Activated T-helper 17 cell treated with anti-CD3 and anti-CD28 coated beads, Interleukin-2, amount 50 U/mL, for 72 hours (primary cell): Measurements from ENCODE around the gene MAML3. TPM values are rescaled to one million over a fixed set of nuclear protein-coding genes. Genes with fewer than 3 reads are reported as not detected.

ENCODE experiments used
- ATAC-seq: fragments of 150-1000 bp; cut with Tn5 transposase; replicated peaks from 2 replicates; pipeline ENCODE4 v1.10.0; 2021; ENCODE audit warnings: mild to moderate bottlenecking, moderate library complexity
- H3K27ac Mint-ChIP-seq: one replicate; pipeline ENCODE4 v1.8.0; 2022; ENCODE audit warnings: mixed read lengths
- H3K27me3 Mint-ChIP-seq: one replicate; pipeline ENCODE4 v1.8.0; 2022; ENCODE audit warnings: mixed read lengths
- H3K36me3 Mint-ChIP-seq: one replicate; pipeline ENCODE4 v1.8.0; 2022; ENCODE audit warnings: low read depth, mild to moderate bottlenecking, mixed read lengths
- H3K4me1 Mint-ChIP-seq: one replicate; pipeline ENCODE4 v1.8.0; 2022; ENCODE audit warnings: mixed read lengths
- H3K4me3 Mint-ChIP-seq: one replicate; pipeline ENCODE4 v1.8.0; 2022; ENCODE audit warnings: mild to moderate bottlenecking, mixed read lengths
- H3K9me3 Mint-ChIP-seq: one replicate; pipeline ENCODE4 v1.8.0; 2022; ENCODE audit warnings: mixed read lengths
- total RNA-seq, 2 donors: library from RNA; stranded (reverse); gene quantifications; one replicate each; pipeline ENCODE4 v1.2.3, GENCODE V29; 2022

Gene MAML3
- total RNA-seq, 2 donors from 2014 or later: 0.98 to 1.3 TPM

DNA sequence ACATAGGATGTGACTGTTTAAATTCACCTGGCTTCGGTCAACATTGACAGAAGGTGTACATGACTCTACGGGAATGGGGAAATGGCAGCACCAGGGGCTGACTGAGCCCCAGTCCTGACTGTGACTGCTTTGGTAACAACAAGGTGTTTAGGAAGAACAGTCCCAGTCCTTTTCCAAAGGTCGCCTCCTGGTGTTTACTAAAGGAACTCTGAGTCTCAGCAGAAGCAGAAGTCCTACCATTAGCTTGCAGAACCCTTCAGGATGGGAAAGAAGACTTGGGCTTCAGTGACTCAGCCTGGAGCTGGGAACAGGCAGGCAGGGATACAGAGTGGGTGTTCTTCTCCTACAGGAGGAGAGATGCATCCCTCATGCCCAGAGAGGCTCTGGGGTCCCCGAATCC, 385.1 kb downstream of the MAML3 start:
- H3K27ac Mint-ChIP-seq: no peak overlapping the region
- no peaks in the 10 kb centered on the region for H3K9me3 Mint-ChIP-seq
- H3K4me1 Mint-ChIP-seq: no peaks in the 10 kb centered on the region
- H3K36me3 Mint-ChIP-seq: no peaks in the 10 kb centered on the region
- no peak for ATAC-seq
- H3K4me3 Mint-ChIP-seq: no peak overlapping the region
- peaks cover 3% of the 10 kb centered on the region for H3K27me3 Mint-ChIP-seq

DNA sequence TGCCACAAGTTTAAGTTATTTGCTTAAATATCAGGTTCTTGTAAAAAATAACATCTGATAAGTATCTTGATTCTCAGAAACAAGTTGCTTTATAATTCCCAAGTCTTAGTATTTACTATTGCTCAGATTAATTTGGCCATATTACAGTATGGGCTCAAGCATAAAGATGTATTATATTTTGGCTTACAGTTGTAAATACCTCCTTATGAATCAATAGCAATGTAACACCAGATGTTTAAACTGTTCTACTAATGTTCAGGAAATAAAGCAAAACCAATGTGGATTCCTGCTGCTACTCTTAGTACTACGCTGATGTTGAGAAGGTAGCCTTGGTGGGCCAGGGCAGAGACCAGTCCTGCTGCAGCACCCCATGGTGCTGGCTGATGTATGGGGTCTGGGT, 385.6 kb downstream of the MAML3 start:
- no peaks in the 10 kb centered on the region for H3K36me3 Mint-ChIP-seq
- H3K4me3 Mint-ChIP-seq: no peak overlapping the region
- peaks cover 3% of the 10 kb centered on the region for H3K27me3 Mint-ChIP-seq
- H3K27ac Mint-ChIP-seq: no peak overlapping the region
- no peaks in the 10 kb centered on the region for H3K4me1 Mint-ChIP-seq
- H3K9me3 Mint-ChIP-seq: no peaks in the 10 kb centered on the region
- ATAC-seq: no peak

DNA sequence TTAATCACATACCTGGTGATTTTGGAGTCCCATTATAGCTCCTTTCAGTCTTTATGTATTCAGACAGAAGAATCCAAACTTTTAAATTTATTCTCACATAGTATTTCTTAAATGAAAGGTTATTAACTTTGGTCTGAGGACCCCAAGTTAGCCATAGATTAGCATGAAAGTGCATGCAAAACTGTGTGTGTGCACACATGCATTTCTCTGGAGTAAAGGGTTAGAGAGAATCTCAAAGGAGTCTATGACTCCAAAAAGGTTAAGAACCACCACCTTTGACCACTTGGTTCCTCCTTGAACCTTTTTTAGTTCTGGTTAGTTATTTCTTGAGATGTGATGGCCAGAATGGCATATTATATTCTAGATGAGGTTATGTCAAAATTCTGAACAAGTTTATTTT, 386.4 kb downstream of the MAML3 start:
- Mint-ChIP-seq H3K4me1 (no peaks in the 10 kb centered on the region), H3K27me3 (peaks cover 3% of the 10 kb centered on the region), H3K4me3 (no peak overlapping the region), H3K27ac (no peak overlapping the region), H3K36me3 (no peaks in the 10 kb centered on the region), H3K9me3 (no peaks in the 10 kb centered on the region)
- ATAC-seq: no peak

DNA sequence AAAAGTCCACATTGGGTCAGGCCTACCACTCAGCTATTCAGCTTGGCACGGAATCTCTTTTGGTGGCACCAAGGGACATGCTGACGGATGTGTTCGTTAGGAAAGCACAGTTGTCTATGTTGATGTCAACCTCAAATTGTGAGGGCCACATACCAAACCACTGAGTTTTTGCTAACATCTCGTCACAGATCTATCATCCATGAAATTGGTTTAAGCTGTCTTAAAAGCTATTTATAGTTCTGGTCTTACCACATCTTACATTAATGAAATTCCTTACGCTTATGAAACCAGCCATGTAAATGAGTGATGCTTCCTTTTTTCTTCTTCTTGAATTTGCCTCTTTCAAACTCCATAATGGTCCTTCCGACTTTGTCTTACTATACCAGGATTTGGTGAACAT, 386.8 kb downstream of the MAML3 start:
- H3K36me3 Mint-ChIP-seq: no peaks in the 10 kb centered on the region
- no peak for ATAC-seq
- H3K4me3 Mint-ChIP-seq: no peak overlapping the region
- H3K27me3 Mint-ChIP-seq: peaks cover 3% of the 10 kb centered on the region
- no peak overlapping the region for H3K27ac Mint-ChIP-seq
- no peaks in the 10 kb centered on the region for H3K4me1 Mint-ChIP-seq
- H3K9me3 Mint-ChIP-seq: no peaks in the 10 kb centered on the region

DNA sequence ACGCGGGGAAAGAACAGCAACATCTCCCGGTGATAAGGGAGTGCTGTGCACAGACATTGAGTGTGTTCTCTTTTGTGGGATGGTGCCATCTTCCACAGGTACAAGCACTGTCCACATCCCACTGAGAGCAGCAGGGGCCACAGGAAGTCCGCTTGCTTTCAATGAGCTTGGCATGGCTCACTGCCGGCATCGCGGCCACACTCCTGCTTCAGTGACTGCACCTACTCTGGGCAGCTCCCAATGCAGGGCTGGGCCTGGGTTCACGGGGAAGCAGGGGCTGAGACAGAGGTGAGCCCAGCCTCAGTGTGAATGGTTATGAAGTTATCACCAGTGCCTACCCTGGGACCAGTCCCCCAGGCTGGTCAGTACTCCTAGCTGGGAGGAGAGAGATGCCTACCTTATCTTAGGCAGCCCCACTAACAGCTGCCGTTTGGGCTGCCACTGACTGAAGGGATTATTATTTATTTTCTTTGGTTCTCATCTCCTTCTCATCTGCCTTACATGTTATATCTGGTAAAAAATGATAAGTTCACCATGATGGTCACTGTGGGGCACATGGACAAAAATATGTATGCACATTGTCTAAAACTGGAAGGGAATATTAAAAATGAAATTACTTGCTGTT, 389.2 kb downstream of the MAML3 start:
- Mint-ChIP-seq H3K27me3 (no peaks in the 10 kb centered on the region), H3K36me3 (no peaks in the 10 kb centered on the region), H3K4me1 (no peaks in the 10 kb centered on the region), H3K4me3 (no peak overlapping the region), H3K9me3 (no peaks in the 10 kb centered on the region), H3K27ac (no peak overlapping the region)
- no peak for ATAC-seq

DNA sequence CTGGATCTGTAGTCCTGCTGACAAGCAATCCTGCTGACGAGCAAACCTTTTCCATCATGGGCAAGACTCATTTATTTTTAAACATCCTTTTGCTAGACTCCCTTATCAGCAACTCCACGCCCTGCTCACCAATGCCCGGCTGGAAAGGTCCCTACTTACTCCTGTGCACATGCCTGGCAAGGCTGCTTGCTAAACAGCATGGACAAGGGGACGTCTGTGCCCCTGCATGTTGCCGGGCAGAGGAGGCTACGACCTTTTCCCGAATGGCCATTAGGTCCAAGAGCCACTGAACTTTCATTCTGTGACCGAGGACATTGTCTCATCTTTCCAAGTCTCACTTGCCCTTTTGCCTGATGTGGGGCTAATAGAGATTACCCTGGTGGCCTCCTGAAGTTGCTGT, 389.8 kb downstream of the MAML3 start:
- no peak for ATAC-seq
- no peak overlapping the region for H3K27ac Mint-ChIP-seq
- H3K36me3 Mint-ChIP-seq: no peaks in the 10 kb centered on the region
- no peaks in the 10 kb centered on the region for H3K4me1 Mint-ChIP-seq
- no peaks in the 10 kb centered on the region for H3K9me3 Mint-ChIP-seq
- H3K27me3 Mint-ChIP-seq: no peaks in the 10 kb centered on the region
- H3K4me3 Mint-ChIP-seq: no peak overlapping the region

DNA sequence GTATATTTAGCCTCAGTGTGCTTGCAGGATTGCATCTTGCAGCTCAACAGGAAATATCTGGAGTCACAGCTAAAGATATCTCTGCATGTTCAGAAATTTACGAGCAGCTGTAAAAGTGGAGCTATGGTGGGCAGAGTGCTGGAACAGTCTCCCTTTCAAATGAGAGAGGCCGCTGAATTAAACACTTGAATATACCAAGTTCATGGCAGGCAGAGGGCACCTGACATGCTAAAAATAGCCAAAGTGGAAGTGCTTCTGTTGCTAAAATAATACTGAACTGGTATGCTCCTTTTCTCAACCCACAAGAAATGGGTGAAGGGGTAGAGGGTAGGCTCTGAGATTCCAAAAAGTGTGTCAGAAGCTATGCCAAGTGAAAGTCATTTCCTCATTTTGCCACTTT, 390.3 kb downstream of the MAML3 start:
- ATAC-seq: no peak
- H3K4me3 Mint-ChIP-seq: no peak overlapping the region
- no peaks in the 10 kb centered on the region for H3K4me1 Mint-ChIP-seq
- H3K36me3 Mint-ChIP-seq: no peaks in the 10 kb centered on the region
- H3K27me3 Mint-ChIP-seq: peaks cover 2% of the 10 kb centered on the region
- no peaks in the 10 kb centered on the region for H3K9me3 Mint-ChIP-seq
- H3K27ac Mint-ChIP-seq: no peak overlapping the region

DNA sequence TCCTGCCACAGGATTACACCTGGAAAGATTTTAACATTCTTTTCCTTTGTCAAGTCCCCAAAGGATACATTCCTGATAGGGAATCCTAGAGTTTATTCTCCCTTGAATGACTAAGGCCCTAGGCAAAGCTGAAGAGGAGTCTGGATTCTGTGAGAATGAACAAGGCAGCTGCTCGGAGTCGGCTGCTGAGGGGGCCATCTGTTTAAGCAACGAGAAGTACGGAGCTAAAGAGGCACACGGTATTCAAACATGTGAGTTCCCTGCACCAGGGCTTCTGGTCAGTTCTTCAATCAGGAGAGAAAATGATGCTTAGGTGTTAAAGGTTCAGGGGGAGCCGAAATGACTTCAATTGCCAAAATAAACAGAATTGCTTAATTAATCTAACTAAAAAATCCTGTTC, 390.8 kb downstream of the MAML3 start:
- Mint-ChIP-seq H3K4me3 (no peak overlapping the region), H3K4me1 (no peaks in the 10 kb centered on the region), H3K27me3 (peaks cover 3% of the 10 kb centered on the region), H3K36me3 (no peaks in the 10 kb centered on the region), H3K27ac (no peak overlapping the region), H3K9me3 (no peaks in the 10 kb centered on the region)
- ATAC-seq: no peak

DNA sequence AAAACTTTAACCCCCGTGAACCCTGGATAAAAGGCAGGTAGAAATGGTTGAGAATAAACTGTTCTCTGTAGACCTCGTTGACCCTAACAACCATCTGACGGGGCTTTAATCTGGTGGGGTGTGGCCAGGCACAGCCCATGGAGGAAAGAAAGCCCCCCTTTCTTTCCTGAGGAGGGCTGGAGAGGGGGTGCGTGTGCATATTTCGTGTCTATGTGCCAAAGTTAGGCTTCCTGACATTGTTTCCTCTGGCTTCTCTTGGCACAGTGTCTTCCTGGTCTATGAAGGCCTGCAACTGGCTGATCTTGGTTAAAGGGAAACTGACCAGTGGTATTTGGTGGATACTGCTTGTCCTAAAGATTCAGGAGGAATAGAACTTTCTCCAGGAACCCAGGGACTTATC, 391.3 kb downstream of the MAML3 start:
- H3K36me3 Mint-ChIP-seq: no peaks in the 10 kb centered on the region
- no peak overlapping the region for H3K4me3 Mint-ChIP-seq
- H3K27me3 Mint-ChIP-seq: peaks cover 3% of the 10 kb centered on the region
- H3K9me3 Mint-ChIP-seq: no peaks in the 10 kb centered on the region
- H3K4me1 Mint-ChIP-seq: no peaks in the 10 kb centered on the region
- H3K27ac Mint-ChIP-seq: no peak overlapping the region
- ATAC-seq: no peak

DNA sequence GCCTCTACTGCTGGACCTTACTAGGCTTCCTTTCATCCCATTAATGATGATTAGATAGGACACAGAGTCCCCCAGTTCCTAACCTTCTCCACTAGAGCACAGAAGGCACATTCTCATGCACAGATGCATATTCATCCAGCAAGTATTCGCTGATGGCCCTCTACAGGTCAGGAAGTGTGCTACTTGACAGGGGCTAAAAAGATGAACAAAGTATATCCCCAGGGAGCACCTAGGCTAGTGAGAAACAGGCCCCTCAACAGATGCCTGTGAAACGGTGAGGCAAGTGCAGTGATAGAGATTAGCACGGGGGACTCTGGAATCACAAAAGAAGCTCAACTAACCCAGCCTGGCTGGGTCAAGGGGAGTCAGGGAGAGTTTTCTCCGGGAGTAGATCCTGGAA, 392.5 kb downstream of the MAML3 start:
- no peaks in the 10 kb centered on the region for H3K9me3 Mint-ChIP-seq
- no peak overlapping the region for H3K27ac Mint-ChIP-seq
- H3K4me3 Mint-ChIP-seq: no peak overlapping the region
- no peaks in the 10 kb centered on the region for H3K4me1 Mint-ChIP-seq
- H3K36me3 Mint-ChIP-seq: no peaks in the 10 kb centered on the region
- peaks cover 3% of the 10 kb centered on the region for H3K27me3 Mint-ChIP-seq
- no peak for ATAC-seq

DNA sequence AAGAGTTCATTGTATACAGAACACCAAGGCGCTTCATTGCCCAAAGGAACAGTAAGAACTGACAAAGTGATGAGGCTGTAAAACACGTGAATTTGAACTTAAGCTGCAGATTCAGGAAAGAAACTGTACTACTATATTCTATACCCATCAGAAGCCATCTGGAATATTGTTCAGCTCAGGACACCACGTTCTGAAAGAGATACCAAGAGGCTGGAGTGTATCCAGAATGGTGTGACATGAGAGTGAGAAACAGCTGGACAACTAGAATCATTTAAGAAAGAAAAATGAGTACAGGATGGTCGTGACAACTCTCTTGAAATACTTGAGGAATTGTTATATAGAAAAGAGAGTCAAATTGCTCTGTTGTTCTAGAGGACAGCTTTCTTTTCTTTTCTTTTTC, 393.4 kb downstream of the MAML3 start:
- no peaks in the 10 kb centered on the region for H3K4me1 Mint-ChIP-seq
- H3K27ac Mint-ChIP-seq: no peak overlapping the region
- no peak for ATAC-seq
- no peak overlapping the region for H3K4me3 Mint-ChIP-seq
- no peaks in the 10 kb centered on the region for H3K9me3 Mint-ChIP-seq
- H3K36me3 Mint-ChIP-seq: no peaks in the 10 kb centered on the region
- H3K27me3 Mint-ChIP-seq: peaks cover 3% of the 10 kb centered on the region

DNA sequence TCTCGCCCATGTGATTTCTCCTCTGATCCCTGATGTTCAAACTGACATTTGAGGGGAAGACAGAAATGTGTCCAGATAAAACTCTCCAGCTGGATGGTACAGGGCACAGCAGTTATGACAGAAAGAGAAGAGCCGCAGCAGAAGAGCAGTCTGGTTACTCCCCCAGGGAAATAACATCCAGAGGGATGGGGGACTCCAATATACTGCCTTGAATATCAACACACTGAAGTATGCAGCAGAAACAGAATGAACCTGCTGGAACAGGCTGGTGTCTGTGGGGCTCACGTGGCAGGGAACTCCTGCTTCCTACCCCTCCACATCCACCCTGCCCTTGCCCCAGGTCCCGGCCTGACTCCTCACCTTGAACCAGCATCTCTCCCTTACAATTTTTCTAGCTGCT, 394.9 kb downstream of the MAML3 start:
- ATAC-seq: no peak
- Mint-ChIP-seq H3K4me3 (no peak overlapping the region), H3K9me3 (no peaks in the 10 kb centered on the region), H3K4me1 (no peaks in the 10 kb centered on the region), H3K36me3 (no peaks in the 10 kb centered on the region), H3K27ac (no peak overlapping the region), H3K27me3 (peaks cover 3% of the 10 kb centered on the region)

DNA sequence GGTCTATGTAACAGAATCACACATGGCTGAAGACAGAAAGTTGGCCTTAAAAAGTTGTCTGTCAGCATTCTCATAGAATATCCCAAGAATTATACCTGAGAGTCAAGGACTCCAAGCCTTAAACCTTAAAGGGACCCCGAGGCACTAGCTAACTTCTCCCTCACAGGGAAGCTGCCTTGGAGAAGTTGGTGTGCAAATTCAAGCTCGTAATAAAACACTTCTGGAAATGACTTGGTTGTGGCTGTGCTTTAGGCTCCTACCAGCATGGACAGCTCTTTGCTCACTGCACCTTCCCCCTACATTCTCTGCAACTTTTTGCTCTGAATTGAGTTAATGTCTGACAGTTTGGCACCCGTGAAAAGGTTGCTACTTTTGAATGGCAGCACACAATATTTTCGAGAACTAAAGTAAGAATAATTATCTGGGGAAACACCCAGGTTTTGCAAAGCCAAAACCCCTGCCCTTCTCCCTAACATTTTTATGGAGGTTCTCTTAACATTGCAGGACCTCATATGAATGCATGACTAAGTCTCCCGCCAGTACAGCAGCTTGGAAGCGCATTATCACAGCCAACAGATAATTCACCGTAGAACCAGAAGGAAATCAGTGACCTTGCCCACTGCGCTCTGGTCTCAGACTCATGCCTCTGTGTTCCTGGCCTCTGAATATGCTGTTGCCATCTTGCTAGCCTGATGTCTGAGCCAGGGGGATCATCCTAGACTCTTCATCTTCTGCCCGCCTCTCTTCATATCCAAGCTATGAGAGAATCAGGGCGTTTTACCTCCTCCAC, 397.4 kb downstream of the MAML3 start:
- H3K27me3 Mint-ChIP-seq: peaks cover 3% of the 10 kb centered on the region
- H3K27ac Mint-ChIP-seq: no peak overlapping the region
- no peak for ATAC-seq
- H3K4me3 Mint-ChIP-seq: no peak overlapping the region
- no peaks in the 10 kb centered on the region for H3K4me1 Mint-ChIP-seq
- no peaks in the 10 kb centered on the region for H3K36me3 Mint-ChIP-seq
- no peaks in the 10 kb centered on the region for H3K9me3 Mint-ChIP-seq

DNA sequence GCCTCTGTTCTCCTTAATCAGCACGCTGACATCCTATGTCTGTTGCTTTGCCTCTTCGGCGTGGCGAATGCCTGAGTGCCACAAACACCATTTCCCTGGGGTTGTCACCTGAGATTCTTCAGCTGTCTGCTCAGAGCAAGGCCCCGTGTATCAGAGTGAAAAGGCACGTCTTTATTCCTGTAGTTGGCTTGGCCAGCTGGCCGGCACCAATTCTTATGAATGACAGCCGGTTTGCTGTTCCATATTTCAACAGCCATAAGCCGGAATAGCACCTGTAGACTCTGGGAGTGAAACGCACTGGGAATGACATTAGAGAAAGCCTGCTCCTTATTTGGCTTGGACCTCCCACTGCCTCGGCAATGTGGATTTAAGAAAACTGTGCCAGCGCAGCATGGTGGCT, 399.0 kb downstream of the MAML3 start:
- no peak overlapping the region for H3K4me3 Mint-ChIP-seq
- no peak overlapping the region for H3K27ac Mint-ChIP-seq
- no peaks in the 10 kb centered on the region for H3K36me3 Mint-ChIP-seq
- H3K9me3 Mint-ChIP-seq: no peaks in the 10 kb centered on the region
- no peaks in the 10 kb centered on the region for H3K4me1 Mint-ChIP-seq
- H3K27me3 Mint-ChIP-seq: peaks cover 3% of the 10 kb centered on the region
- no peak for ATAC-seq

DNA sequence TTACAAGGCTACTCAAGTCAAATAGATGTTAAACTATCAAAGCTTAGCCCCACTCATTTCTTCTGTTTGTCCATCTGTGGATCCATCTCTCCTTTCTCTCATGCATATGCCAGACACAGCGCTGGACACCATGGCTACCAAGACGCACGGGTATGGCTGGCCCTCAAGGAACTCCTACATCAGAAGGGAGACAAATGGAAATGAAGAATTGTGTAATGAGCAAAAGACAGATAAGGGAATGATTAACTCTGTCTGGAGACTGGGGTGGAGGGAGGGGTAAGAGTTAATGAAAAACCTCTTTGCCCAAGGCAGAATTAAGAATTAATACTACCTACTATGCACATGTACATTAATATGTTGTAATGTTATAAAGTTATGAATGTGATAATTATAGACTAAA, 400.3 kb downstream of the MAML3 start:
- peaks cover 2% of the 10 kb centered on the region for H3K27me3 Mint-ChIP-seq
- no peaks in the 10 kb centered on the region for H3K36me3 Mint-ChIP-seq
- H3K4me1 Mint-ChIP-seq: no peaks in the 10 kb centered on the region
- H3K9me3 Mint-ChIP-seq: no peaks in the 10 kb centered on the region
- H3K4me3 Mint-ChIP-seq: no peak overlapping the region
- H3K27ac Mint-ChIP-seq: no peak overlapping the region
- ATAC-seq: no peak
